ENCODE measurements around the gene B3GALT5.
"Not testable (repeated sequence)": the region's sequence is repeated elsewhere in the genome, so short reads cannot be mapped to it uniquely, and the experiment has no call there.

- not testable (repeated sequence) for TF ChIP-seq POLR2A, CTCF (IDR thresholded peaks at IDR 0.05)
Measured at GRCh38 chr21:39583586-39583985, 29.2 kb upstream of the B3GALT5 start.
